HepG2 (cell line): ENCODE data around the gene MAN2B2. TPM values are rescaled to one million over a fixed set of nuclear protein-coding genes. Genes with fewer than 3 reads are reported as not detected.

Experiments used
- DMAP1 ChIP-seq: IDR thresholded peaks from 2 replicates; pipeline ENCODE4 v1.6.1; 2016
- EHMT2 ChIP-seq: fragments of 200-600 bp; sonication (generic); IDR thresholded peaks from 2 replicates; pipeline ENCODE4 v1.7.0; 2017; ENCODE audit warnings: antibody characterized with exemption, low read depth, low read length, borderline replicate concordance
- HOXA7 ChIP-seq: sonication (generic); formaldehyde crosslinking; IDR thresholded peaks from 2 replicates; pipeline ENCODE4 v1.8.1; 2022; ENCODE audit warnings: mild to moderate bottlenecking, missing genetic modification reagents, moderate library complexity
- REL ChIP-seq: sonication (generic); formaldehyde crosslinking; conservative IDR thresholded peaks from 2 replicates; pipeline ENCODE4 v1.8.0; 2022; ENCODE audit warnings: mild to moderate bottlenecking, missing genetic modification reagents, moderate library complexity
- SALL1 ChIP-seq: sonication (generic); formaldehyde crosslinking; IDR thresholded peaks from 2 replicates; pipeline ENCODE4 v1.8.0; 2022; ENCODE audit warnings: mild to moderate bottlenecking, missing genetic modification reagents
- SNRNP70 ChIP-seq: fragments of 200-400 bp; formaldehyde crosslinking; IDR thresholded peaks from 2 replicates; pipeline ENCODE4 v1.6.1; 2017; ENCODE audit warnings: mild to moderate bottlenecking, low read depth, low read length, moderate library complexity
- U2AF1 ChIP-seq: fragments of 200-400 bp; formaldehyde crosslinking; optimal IDR thresholded peaks from 2 replicates; pipeline ENCODE3; 2017; ENCODE audit warnings: mild to moderate bottlenecking, low read depth, low read length
- ZFP36L1 ChIP-seq: sonication (generic); formaldehyde crosslinking; IDR thresholded peaks from 2 replicates; pipeline ENCODE4 v1.8.0; 2022; ENCODE audit warnings: mild to moderate bottlenecking, missing genetic modification reagents, moderate library complexity
- ZFP90 ChIP-seq: sonication (generic); formaldehyde crosslinking; IDR thresholded peaks from 2 replicates; pipeline ENCODE4 v1.8.0; 2022; ENCODE audit warnings: missing genetic modification reagents, mild to moderate bottlenecking, inconsistent platforms, borderline replicate concordance
- ZMAT3 ChIP-seq: sonication (generic); formaldehyde crosslinking; conservative IDR thresholded peaks from 2 replicates; pipeline ENCODE4 v1.7.0; 2021; ENCODE audit warnings: missing genetic modification reagents
- ZMYM3 ChIP-seq: sonication (generic); formaldehyde crosslinking; IDR thresholded peaks from 2 replicates; pipeline ENCODE4 v1.5.1; 2020; ENCODE audit warnings: mild to moderate bottlenecking, missing genetic modification reagents
- ZNF160 ChIP-seq: sonication (generic); formaldehyde crosslinking; IDR thresholded peaks from 2 replicates; pipeline ENCODE4 v1.8.0; 2022; ENCODE audit warnings: mild to moderate bottlenecking, inconsistent platforms, missing genetic modification reagents
- ZNF570 ChIP-seq: sonication (generic); formaldehyde crosslinking; IDR thresholded peaks from 2 replicates; pipeline ENCODE4 v1.4.0; 2020; ENCODE audit warnings: mild to moderate bottlenecking, missing genetic modification reagents, borderline replicate concordance
- polyA plus RNA-seq, 8 experiments: library from polyadenylated mRNA; depleted of rRNA in 3 of 8; stranded (reverse) in 7 of 8; unstranded in 1 of 8; fragments of >200 nt; fragmentation: Illumina TruSeq in 4 of 8; extraction: Trizol in 4 of 8; gene quantifications; 2 replicates each; pipeline versions ENCODE4 v1.2.1 to v1.2.3, GENCODE V29; 2011 to 2016; ENCODE audit warnings: low read depth in 4 of 8, missing spikeins in 1 of 8, mixed read lengths in 1 of 8; ENCODE audit not compliant: insufficient read depth in 1 of 8
- total RNA-seq, 5 experiments: library from RNA; depleted of rRNA; stranded (reverse); fragments of >200 nt; fragmentation: Illumina TruSeq; extraction: Trizol; gene quantifications; 2 replicates each; pipeline ENCODE4 v1.2.3, GENCODE V29; 2016; ENCODE audit warnings: low read depth in 1 of 5
- TF ChIP-seq, protein P1 (sequence below): sonication (generic); formaldehyde crosslinking; IDR thresholded peaks from 2 replicates; pipeline ENCODE4 v1.4.0; 2020; ENCODE audit warnings: mild to moderate bottlenecking, missing genetic modification reagents
- TF ChIP-seq, protein P2 (sequence below): IDR thresholded peaks from 2 replicates; pipeline ENCODE4 v1.4.0; 2020; ENCODE audit warnings: mild to moderate bottlenecking, missing genetic modification reagents
- TF ChIP-seq, protein P3 (sequence below): sonication (generic); formaldehyde crosslinking; IDR thresholded peaks from 2 replicates; pipeline ENCODE4 v1.5.0; 2020; ENCODE audit warnings: missing genetic modification reagents
- TF ChIP-seq, protein P4 (sequence below): sonication (generic); formaldehyde crosslinking; IDR thresholded peaks from 2 replicates; pipeline ENCODE4 v1.4.0; 2020; ENCODE audit warnings: mild to moderate bottlenecking, missing genetic modification reagents

Gene MAN2B2
- total and polyA plus RNA-seq, 2 of the 13 experiments (the other 11 are each of a cell fraction or from before 2014, with no cell fraction given): 4.8 to 5.4 TPM

DNA sequence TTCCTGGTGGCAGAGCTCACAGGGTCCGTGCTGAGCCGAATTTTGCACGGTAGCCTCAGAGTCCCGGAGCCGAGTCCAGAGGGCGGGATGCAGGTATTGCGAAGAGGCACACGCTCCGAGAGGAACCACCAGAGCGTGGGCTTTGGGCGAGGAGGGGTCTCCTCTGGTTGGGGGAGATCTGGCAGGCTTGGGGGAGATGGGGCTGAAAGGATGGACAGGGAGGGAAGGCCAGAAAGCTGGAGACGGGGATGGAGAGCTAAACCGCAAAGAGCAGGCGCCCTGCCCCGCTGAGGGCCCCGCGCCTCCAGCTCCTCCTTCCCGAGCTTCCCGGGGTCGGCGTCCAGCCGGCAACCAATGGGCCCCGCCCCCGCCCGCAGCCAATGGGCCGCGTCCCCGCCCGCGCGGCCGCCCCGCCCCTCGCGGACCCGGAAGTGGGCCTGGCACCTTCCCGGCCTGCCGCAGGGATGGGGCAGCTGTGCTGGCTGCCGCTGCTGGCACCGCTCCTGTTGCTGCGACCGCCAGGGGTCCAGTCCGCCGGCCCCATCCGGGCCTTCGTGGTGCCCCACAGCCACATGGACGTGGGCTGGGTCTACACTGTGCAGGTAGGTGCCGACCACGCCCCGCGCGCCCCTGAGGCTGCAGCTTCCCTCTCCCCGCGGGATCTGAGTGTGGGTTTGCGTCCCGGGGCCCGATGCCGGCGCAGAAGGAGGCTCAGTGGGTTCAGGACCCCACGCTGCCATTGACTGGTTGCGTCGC lies at the start of gene MAN2B2 (continued):
- TF ChIP-seq SALL1 (peak; percentile 39), REL (CRISPR knock-in tag) (no peak), ZMYM3 (no peak), ZFP36L1 (CRISPR knock-in tag) (no peak), ZFP90 (CRISPR knock-in tag) (no peak; the same call in 1 of the 2 replicates), DMAP1 (CRISPR knock-in tag) (peak; percentile 46; the same call in 1 of the 2 replicates), EHMT2 (no peak), U2AF1 (no peak), HOXA7 (no peak), SNRNP70 (no peak), ZMAT3 (no peak), ZNF570 (no peak), ZNF160 (no peak)
- TF ChIP-seq, protein P1, sequence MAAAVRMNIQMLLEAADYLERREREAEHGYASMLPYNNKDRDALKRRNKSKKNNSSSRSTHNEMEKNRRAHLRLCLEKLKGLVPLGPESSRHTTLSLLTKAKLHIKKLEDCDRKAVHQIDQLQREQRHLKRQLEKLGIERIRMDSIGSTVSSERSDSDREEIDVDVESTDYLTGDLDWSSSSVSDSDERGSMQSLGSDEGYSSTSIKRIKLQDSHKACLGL: no peak
- TF ChIP-seq, protein P2, sequence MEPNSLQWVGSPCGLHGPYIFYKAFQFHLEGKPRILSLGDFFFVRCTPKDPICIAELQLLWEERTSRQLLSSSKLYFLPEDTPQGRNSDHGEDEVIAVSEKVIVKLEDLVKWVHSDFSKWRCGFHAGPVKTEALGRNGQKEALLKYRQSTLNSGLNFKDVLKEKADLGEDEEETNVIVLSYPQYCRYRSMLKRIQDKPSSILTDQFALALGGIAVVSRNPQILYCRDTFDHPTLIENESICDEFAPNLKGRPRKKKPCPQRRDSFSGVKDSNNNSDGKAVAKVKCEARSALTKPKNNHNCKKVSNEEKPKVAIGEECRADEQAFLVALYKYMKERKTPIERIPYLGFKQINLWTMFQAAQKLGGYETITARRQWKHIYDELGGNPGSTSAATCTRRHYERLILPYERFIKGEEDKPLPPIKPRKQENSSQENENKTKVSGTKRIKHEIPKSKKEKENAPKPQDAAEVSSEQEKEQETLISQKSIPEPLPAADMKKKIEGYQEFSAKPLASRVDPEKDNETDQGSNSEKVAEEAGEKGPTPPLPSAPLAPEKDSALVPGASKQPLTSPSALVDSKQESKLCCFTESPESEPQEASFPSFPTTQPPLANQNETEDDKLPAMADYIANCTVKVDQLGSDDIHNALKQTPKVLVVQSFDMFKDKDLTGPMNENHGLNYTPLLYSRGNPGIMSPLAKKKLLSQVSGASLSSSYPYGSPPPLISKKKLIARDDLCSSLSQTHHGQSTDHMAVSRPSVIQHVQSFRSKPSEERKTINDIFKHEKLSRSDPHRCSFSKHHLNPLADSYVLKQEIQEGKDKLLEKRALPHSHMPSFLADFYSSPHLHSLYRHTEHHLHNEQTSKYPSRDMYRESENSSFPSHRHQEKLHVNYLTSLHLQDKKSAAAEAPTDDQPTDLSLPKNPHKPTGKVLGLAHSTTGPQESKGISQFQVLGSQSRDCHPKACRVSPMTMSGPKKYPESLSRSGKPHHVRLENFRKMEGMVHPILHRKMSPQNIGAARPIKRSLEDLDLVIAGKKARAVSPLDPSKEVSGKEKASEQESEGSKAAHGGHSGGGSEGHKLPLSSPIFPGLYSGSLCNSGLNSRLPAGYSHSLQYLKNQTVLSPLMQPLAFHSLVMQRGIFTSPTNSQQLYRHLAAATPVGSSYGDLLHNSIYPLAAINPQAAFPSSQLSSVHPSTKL (CRISPR knock-in tag): no peak
- TF ChIP-seq, protein P3, sequence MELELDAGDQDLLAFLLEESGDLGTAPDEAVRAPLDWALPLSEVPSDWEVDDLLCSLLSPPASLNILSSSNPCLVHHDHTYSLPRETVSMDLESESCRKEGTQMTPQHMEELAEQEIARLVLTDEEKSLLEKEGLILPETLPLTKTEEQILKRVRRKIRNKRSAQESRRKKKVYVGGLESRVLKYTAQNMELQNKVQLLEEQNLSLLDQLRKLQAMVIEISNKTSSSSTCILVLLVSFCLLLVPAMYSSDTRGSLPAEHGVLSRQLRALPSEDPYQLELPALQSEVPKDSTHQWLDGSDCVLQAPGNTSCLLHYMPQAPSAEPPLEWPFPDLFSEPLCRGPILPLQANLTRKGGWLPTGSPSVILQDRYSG (CRISPR knock-in tag): no peak
- TF ChIP-seq, protein P4, sequence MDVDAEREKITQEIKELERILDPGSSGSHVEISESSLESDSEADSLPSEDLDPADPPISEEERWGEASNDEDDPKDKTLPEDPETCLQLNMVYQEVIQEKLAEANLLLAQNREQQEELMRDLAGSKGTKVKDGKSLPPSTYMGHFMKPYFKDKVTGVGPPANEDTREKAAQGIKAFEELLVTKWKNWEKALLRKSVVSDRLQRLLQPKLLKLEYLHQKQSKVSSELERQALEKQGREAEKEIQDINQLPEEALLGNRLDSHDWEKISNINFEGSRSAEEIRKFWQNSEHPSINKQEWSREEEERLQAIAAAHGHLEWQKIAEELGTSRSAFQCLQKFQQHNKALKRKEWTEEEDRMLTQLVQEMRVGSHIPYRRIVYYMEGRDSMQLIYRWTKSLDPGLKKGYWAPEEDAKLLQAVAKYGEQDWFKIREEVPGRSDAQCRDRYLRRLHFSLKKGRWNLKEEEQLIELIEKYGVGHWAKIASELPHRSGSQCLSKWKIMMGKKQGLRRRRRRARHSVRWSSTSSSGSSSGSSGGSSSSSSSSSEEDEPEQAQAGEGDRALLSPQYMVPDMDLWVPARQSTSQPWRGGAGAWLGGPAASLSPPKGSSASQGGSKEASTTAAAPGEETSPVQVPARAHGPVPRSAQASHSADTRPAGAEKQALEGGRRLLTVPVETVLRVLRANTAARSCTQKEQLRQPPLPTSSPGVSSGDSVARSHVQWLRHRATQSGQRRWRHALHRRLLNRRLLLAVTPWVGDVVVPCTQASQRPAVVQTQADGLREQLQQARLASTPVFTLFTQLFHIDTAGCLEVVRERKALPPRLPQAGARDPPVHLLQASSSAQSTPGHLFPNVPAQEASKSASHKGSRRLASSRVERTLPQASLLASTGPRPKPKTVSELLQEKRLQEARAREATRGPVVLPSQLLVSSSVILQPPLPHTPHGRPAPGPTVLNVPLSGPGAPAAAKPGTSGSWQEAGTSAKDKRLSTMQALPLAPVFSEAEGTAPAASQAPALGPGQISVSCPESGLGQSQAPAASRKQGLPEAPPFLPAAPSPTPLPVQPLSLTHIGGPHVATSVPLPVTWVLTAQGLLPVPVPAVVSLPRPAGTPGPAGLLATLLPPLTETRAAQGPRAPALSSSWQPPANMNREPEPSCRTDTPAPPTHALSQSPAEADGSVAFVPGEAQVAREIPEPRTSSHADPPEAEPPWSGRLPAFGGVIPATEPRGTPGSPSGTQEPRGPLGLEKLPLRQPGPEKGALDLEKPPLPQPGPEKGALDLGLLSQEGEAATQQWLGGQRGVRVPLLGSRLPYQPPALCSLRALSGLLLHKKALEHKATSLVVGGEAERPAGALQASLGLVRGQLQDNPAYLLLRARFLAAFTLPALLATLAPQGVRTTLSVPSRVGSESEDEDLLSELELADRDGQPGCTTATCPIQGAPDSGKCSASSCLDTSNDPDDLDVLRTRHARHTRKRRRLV: no peak
